ENCODE data around the gene ITFG1.
A peak's percentile ranks its signal among the peaks of the same experiment; 100 is the strongest.

The ITFG1 gene

DNA sequence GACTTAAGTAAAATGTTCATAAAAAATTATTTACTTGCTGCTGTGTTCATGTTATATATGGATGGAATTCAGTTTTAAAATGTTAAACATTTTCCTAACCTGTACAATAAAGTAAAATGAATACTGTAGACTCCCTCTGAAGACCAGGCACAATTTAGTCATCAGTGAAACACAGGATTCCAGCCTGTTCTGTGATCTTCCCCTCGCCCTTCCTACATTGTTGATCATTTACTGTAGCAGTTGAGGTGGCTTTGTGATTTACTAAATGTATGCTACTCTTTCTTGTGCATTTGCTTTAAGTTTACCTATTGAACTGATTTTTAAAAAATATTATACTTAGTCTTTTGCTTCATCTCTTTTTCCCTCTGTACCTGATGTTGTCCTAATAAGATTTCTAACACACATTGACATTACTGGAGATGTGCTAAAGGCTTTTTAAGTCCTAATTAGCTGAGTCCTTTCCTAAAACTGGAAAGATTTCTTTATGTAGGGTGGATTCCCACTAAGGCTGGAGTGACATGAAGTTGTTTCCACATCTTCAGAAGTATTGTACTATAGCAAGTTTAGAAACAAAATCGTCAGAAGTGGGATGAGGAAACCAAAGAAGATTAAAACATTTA lies 38.3 kb upstream of the ITFG1 start:
- no peak overlapping the region for H3K4me3 ChIP-seq (ENCODE audit: low read depth, low read length)
- TF ChIP-seq, protein P1, sequence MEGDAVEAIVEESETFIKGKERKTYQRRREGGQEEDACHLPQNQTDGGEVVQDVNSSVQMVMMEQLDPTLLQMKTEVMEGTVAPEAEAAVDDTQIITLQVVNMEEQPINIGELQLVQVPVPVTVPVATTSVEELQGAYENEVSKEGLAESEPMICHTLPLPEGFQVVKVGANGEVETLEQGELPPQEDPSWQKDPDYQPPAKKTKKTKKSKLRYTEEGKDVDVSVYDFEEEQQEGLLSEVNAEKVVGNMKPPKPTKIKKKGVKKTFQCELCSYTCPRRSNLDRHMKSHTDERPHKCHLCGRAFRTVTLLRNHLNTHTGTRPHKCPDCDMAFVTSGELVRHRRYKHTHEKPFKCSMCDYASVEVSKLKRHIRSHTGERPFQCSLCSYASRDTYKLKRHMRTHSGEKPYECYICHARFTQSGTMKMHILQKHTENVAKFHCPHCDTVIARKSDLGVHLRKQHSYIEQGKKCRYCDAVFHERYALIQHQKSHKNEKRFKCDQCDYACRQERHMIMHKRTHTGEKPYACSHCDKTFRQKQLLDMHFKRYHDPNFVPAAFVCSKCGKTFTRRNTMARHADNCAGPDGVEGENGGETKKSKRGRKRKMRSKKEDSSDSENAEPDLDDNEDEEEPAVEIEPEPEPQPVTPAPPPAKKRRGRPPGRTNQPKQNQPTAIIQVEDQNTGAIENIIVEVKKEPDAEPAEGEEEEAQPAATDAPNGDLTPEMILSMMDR (conservative IDR thresholded peaks at IDR 0.05; ENCODE audit: low read depth, low read length): no peak
- no peak for DNase-seq (ENCODE audit: low read depth)

DNA sequence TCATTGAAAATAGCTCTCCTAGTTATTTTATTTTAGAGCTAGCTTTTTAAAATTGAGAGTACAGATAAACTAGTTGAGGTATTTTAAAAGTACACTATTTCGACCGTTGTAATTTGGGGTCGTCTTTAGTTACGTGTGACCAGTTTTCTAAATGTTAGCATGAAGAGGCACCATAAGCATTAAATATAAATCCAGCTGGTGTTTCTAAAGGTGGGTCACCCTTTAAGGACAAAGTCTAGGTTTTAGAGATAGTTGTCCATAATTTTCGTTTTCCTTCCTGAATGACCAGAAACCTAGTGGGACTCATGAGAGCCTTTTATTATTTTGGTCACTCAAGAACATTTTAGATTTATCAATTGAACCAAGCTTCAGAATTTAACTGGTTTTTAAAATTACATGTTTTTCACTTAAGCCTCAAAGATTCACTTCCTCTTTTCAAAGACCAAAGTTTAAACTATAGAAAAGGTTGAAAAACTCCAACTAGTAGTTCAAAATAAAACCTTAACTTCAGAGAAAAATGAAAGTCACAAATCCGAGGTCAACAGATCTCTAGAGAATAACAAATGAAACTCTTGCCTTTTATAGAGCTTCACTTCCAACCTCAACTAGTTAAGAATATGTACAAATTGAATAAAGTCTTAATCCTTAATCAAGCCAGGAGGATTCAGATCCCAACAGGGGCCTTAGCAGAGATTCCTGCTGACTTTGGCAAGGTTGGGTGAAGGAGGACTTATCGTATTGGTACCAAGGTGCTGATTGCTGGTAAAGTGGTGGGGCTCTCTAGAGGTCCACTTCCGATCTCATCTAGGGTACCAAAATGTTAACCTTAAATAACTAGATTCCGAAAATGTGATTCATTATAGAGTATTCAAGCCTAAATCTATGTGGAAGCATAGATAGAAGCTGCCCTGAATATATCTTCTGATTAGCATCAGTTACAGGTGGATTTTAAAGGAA lies 32.8 kb upstream of the ITFG1 start:
- no peak overlapping the region for H3K4me3 ChIP-seq (ENCODE audit: low read depth, low read length)
- no peak for DNase-seq (ENCODE audit: low read depth)
- TF ChIP-seq, protein P1 (conservative IDR thresholded peaks at IDR 0.05; ENCODE audit: low read depth, low read length): no peak

DNA sequence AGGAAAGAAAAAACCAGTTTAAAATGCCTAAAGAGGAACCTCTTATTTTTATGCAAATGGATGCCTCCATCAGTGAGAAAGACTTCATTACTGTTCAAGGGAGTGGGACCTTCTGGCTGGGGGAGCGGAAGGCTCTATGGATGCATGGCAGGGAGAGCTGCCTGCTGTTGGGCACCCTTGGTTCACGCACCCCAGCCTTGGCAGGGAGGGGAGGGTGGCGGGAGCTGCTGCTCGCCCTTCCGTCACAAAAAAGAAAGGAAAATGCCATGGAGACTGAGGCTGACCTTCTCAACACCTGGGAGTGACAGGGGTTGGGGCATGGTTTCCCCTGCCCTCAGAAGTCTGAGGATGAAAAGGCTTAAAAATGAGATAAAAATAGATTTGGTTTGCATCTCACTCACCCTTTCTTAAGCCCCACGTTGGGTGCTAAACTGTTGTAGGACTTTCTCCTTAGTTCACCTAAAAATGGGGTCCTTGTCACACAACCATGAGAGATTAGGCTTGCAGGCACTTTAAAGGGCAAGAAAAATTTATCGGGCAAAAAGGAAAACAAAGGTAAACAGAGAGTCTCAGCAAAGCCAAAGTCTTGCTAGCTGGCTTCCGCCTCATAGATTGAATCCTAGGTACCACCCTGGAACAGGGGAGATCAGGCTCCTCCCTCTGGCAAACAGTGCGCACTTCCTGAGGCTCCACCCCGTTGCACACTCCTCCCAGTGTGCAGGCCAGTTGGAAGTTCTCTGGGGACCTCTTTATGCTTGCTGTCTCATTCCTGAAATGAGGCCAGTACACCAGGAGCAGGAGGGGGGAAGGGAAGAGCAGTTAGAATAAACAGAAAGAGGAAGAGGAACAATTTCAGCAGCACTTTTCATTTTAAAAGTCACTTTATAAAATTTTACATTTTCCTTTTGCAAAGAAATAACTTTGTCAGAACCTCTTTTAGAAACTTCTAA lies 31.8 kb upstream of the ITFG1 start:
- peak; percentile 33 for DNase-seq (ENCODE audit: low read depth)
- no peak overlapping the region for H3K4me3 ChIP-seq (ENCODE audit: low read depth, low read length)
- TF ChIP-seq, protein P1 (conservative IDR thresholded peaks at IDR 0.05; ENCODE audit: low read depth, low read length): no peak

DNA sequence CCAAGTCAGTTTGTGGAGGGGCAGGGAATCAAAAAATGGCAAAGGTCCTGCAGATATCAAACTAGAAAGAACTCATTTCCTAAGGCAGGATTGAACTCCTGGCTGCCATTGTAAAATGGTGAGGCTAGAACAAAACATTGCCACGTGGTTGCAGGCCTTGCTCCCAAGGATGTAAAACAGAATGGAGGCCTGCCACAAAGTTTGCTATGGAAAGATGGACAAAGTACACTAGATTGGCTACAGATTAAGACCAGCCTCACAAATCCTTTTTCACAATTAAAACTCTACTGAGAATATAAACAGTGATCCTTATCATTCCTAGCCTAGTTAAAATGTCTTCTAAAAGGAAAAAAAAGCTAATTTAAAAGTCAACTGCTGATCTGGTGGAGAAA lies 31.2 kb upstream of the ITFG1 start:
- no peak for DNase-seq (ENCODE audit: low read depth)
- TF ChIP-seq, protein P1 (conservative IDR thresholded peaks at IDR 0.05; ENCODE audit: low read depth, low read length): no peak
- H3K4me3 ChIP-seq (ENCODE audit: low read depth, low read length): no peak overlapping the region

DNA sequence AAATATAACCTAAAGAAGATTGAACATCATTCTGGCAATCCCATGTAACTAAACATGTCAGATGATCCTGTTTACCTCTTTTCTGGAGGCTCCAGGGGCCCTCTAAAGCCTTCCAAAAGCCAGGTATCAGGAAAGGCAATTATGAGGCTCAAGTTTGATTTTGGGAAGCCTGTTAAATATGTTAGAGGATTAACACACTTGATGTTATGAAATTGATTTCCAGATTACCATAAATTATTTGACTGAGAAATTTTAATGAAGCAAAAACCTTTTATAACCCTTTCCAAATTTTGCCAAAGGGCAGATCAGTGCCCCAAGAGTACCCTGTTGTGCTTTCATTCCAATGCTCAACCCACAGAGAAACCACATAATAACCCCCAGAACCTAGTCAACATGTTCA lies 29.6 kb upstream of the ITFG1 start:
- no peak for DNase-seq (ENCODE audit: low read depth)
- no peak overlapping the region for H3K4me3 ChIP-seq (ENCODE audit: low read depth, low read length)
- TF ChIP-seq, protein P1 (conservative IDR thresholded peaks at IDR 0.05; ENCODE audit: low read depth, low read length): no peak

DNA sequence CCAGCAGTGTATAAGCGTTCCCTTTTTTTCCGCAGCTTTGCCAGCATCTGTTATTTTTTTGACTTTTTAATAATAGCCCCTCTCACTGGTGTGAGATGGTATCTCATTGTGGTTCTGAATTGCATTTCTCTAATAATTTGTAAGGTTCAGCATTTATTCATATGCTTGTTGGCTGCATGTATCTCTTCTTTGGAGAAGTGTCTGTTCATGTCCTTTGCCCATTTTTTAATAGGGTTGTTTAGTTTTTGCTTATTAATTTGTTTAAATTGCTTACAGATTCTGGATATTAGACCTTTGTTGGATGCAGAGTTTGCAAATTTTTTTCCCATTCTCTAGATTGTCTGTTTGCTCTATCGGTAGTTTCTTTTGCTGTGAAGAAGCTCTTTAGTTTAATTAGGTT lies 27.2 kb upstream of the ITFG1 start:
- TF ChIP-seq, protein P1 (conservative IDR thresholded peaks at IDR 0.05; ENCODE audit: low read depth, low read length): no peak
- DNase-seq (ENCODE audit: low read depth): no peak
- H3K4me3 ChIP-seq (ENCODE audit: low read depth, low read length): no peak overlapping the region
